Spleen (tissue), 11 donors: ENCODE measurements around the gene TJP1. TPM values are rescaled to one million over a fixed set of nuclear protein-coding genes. Genes with fewer than 3 reads are reported as not detected.

Experiments used
- DNase-seq: peaks from one replicate; pipeline ENCODE4 v3.0.0-alpha.2; 2020
- H3K27ac ChIP-seq, 8 donors: fragments of 200-600 bp; sonication (generic) in 7 of 8; 1 replicate in 4 of 8; 2 replicates in 4 of 8; pipeline versions ENCODE4 v1.5.0 to v1.8.0; 2016 to 2021; ENCODE audit warnings: inconsistent platforms in 4 of 8, mild to moderate bottlenecking in 4 of 8, moderate library complexity in 1 of 8
- H3K27me3 ChIP-seq, 7 donors: fragments of 200-600 bp; sonication (generic) in 6 of 7; replicated peaks in 1 of 7; 1 replicate in 4 of 7; 2 replicates in 3 of 7; pipeline versions ENCODE4 v1.5.0 to v1.8.0; 2016 to 2021; ENCODE audit warnings: inconsistent platforms in 3 of 7, mild to moderate bottlenecking in 1 of 7
- H3K36me3 ChIP-seq, 6 donors: fragments of 200-600 bp; sonication (generic) in 5 of 6; 1 replicate in 4 of 6; 2 replicates in 2 of 6; pipeline versions ENCODE4 v1.5.0 to v1.8.0; 2016 to 2021; ENCODE audit warnings: inconsistent platforms in 2 of 6
- H3K4me1 ChIP-seq, 6 donors: fragments of 200-600 bp; sonication (generic) in 5 of 6; 1 replicate in 3 of 6; 2 replicates in 3 of 6; pipeline versions ENCODE4 v1.5.0 to v1.8.0; 2016 to 2021; ENCODE audit warnings: inconsistent platforms in 3 of 6
- H3K4me3 ChIP-seq, 8 donors: fragments of 200-600 bp; sonication (generic) in 7 of 8; 1 replicate in 4 of 8; 2 replicates in 4 of 8; pipeline versions ENCODE4 v1.5.0 to v1.8.0; 2016 to 2021; ENCODE audit warnings: inconsistent platforms in 4 of 8, mild to moderate bottlenecking in 4 of 8, moderate library complexity in 2 of 8
- H3K9me3 ChIP-seq, 8 donors: fragments of 200-600 bp; sonication (generic) in 7 of 8; 1 replicate in 4 of 8; 2 replicates in 4 of 8; pipeline versions ENCODE4 v1.5.0 to v1.8.0; 2016 to 2021; ENCODE audit warnings: inconsistent platforms in 4 of 8
- POLR2A ChIP-seq, 3 donors: fragments of 450-650 bp; IDR thresholded peaks; one replicate each; pipeline ENCODE4 v1.5.1; 2017; ENCODE audit warnings: antibody characterized with exemption in 3 of 3, mild to moderate bottlenecking in 1 of 3
- POLR2AphosphoS5 ChIP-seq, 3 donors: sonication (generic); formaldehyde crosslinking; IDR thresholded peaks; one replicate each; pipeline ENCODE4 v1.5.1; 2017; ENCODE audit warnings: antibody characterized with exemption in 3 of 3
- WGBS, 5 donors: extraction: QIAGEN DNeasy Blood & Tissue Kit in 3 of 5; methylation state at CpG; one replicate each; pipeline versions ENCODE4 v1.1.5 to v1.1.7; 2013 to 2018; 5-methylcytosine and 5-hydroxymethylcytosine counted together
- intact Hi-C: fragments of 100-400 bp; cut with DNase I; formaldehyde crosslinking; loops from one replicate; pipeline ENCODE4 v1.15.0; 2023; ENCODE audit warnings: low total_unique reads
- polyA plus RNA-seq, 3 donors: library from polyadenylated mRNA; stranded (reverse); fragments of 200-250 nt; gene quantifications; one replicate each; pipeline ENCODE4 v1.2.1, GENCODE V29; 2013
- total RNA-seq, 7 donors: library from RNA; depleted of rRNA in 3 of 7; stranded (reverse); fragments of >200 nt in 3 of 7; fragmentation: NEBNext Ultra II Directional in 4 of 7; extraction: Animal tissue kit (Norgen Biotek cat#: 25700) in 4 of 7; gene quantifications; one replicate each; pipeline versions ENCODE4 v1.1.0 to v1.2.1, GENCODE V29; 2016 to 2021
- TF ChIP-seq, protein P1 (sequence below), 11 experiments: fragments of 200-600 bp in 7 of 11; fragments of 450-650 bp in 4 of 11; sonication (generic) in 4 of 11; IDR thresholded peaks in 8 of 11; conservative IDR thresholded peaks in 3 of 11; 1 replicate in 7 of 11; 2 replicates in 4 of 11; pipeline versions ENCODE4 v1.4.0 to v1.8.0; 2016 to 2021; ENCODE audit warnings: antibody characterized with exemption in 11 of 11, inconsistent platforms in 4 of 11, mild to moderate bottlenecking in 1 of 11
- donor health status: healthy with polysubstance abuse.
- donor health status: DM: no; HTN: no; CAD: no; lungs with moderate emphysema.
- donor health status: DM: no; HTN: no; CAD: no.
- donor health status: Bipolar disorder and iron deficiency.
- donor health status: healthy.
- donor health status: DM: no; HTN: no; CAD: no.
- donor health status: DM: yes; HTN: yes; CAD: no.

The TJP1 gene
- total and polyA plus RNA-seq, 10 donors = 2.9 to 71.8 (median 49.7) TPM

DNA sequence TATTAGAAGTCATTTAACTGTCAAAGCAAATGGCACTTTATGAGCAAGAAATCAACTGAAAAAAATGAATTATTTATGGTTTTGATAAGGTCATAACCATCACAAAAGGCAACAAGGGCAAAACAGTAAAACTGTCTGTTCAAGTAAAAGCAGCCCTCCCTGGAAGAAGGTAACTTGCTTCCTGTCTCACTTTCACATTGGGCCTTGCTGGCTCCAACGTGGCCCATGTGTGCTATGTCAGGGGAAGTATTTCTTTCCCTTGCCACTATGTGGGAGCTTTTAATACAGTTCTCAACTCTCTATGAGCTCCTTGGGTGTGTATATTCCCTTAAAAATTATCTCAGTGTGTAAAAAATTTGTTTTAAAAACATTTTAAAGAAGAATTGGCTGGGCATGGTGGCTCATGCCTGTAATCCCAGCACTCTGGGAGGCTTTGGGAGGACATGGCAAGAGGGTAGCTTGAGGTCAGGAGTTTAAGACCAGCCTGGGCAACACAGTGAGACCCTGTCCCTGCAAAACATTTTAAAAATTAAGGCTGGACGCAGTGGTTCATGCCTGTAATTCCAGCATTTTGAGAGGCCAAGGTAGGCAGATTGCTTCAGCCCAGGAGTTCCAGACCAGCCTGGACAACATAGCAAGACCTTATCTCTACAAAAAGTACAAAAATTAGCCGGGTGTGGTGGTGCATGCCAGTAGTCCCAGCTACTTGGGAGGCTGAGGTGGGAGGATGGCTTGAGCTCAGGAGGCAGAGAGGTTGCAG is 45.2 kb upstream of the TJP1 start:
- H3K9me3 ChIP-seq = no peaks in the 10 kb centered on the region
- no peak overlapping the region for H3K4me3 ChIP-seq
- intact Hi-C loops = no loop called here
- H3K27me3 ChIP-seq = no peaks in the 10 kb centered on the region
- peaks cover 0 to 17% (median 6%) of the 10 kb centered on the region in 6 donors for H3K4me1 ChIP-seq
- WGBS, 5 donors = 60 to 72% (median 66%) methylated on average over 3 of the region's 3 CpGs
- no peaks in the 10 kb centered on the region for H3K36me3 ChIP-seq
- DNase-seq = no peak
- no peak overlapping the region for H3K27ac ChIP-seq
- TF ChIP-seq, protein P1, sequence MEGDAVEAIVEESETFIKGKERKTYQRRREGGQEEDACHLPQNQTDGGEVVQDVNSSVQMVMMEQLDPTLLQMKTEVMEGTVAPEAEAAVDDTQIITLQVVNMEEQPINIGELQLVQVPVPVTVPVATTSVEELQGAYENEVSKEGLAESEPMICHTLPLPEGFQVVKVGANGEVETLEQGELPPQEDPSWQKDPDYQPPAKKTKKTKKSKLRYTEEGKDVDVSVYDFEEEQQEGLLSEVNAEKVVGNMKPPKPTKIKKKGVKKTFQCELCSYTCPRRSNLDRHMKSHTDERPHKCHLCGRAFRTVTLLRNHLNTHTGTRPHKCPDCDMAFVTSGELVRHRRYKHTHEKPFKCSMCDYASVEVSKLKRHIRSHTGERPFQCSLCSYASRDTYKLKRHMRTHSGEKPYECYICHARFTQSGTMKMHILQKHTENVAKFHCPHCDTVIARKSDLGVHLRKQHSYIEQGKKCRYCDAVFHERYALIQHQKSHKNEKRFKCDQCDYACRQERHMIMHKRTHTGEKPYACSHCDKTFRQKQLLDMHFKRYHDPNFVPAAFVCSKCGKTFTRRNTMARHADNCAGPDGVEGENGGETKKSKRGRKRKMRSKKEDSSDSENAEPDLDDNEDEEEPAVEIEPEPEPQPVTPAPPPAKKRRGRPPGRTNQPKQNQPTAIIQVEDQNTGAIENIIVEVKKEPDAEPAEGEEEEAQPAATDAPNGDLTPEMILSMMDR (IDR thresholded peaks at IDR 0.05 in 8 of 11, conservative IDR thresholded peaks at IDR 0.05 in 3 of 11) = no peak
- TF ChIP-seq POLR2A (IDR thresholded peaks at IDR 0.05) = no peak
- TF ChIP-seq POLR2AphosphoS5 (IDR thresholded peaks at IDR 0.05) = no peak

DNA sequence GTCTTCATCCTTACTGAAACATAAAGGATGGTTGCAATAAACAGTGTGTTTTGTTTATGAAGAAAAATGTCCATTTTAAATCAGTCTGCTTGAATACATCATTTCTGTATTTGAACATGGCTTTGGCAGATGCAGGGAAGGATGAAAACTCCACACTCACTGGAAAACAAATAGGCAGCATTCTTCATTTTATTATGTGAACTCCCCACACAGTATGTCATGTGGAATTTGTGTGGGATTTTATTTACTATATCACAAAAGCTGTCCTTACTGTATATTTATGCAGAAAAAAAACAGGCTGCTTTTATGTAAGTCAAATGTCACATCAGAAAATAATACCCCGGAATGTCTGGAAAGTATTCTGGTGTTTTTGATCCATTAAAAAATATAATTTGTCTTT is 44.1 kb upstream of the TJP1 start:
- H3K27me3 ChIP-seq = no peaks in the 10 kb centered on the region
- intact Hi-C loops = no loop called here
- no peaks in the 10 kb centered on the region for H3K9me3 ChIP-seq
- no peak for DNase-seq
- 78 to 92% (median 87%) methylated on average over 1 of the region's 1 CpG for WGBS, 5 donors
- H3K4me3 ChIP-seq = no peak overlapping the region
- no peak overlapping the region for H3K27ac ChIP-seq
- H3K36me3 ChIP-seq = no peaks in the 10 kb centered on the region
- TF ChIP-seq POLR2AphosphoS5 (IDR thresholded peaks at IDR 0.05) = no peak
- H3K4me1 ChIP-seq = peaks cover 0 to 15% (median 5%) of the 10 kb centered on the region in 6 donors

DNA sequence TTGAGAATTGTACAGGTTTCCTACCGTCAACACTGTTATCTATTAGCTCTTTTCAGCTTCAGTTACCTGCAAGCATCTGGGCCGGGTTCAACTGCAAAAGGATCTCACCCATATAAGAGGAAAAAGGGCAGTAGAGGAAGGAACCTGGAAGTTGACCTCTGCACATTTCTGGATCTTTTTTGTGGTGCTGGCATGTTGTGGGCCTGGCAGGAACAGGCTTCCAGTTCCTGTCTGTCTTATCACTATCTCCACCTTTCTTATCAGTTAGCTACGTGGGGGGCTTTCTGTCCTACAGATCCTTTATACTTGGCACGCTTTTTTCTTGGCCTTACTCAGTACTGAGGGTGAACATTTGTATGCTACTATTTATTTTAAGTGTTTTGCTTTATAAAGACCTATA is 42.2 kb upstream of the TJP1 start:
- Histone ChIP-seq H3K4me1 (no peaks in the 10 kb centered on the region), H3K9me3 (no peaks in the 10 kb centered on the region), H3K36me3 (no peaks in the 10 kb centered on the region), H3K27ac (peak overlapping the region in 1 of 8 donors; percentile 37), H3K4me3 (no peak overlapping the region), H3K27me3 (no peaks in the 10 kb centered on the region)
- intact Hi-C loops = no loop called here
- TF ChIP-seq POLR2AphosphoS5 (IDR thresholded peaks at IDR 0.05) = no peak
- TF ChIP-seq, protein P1 (IDR thresholded peaks at IDR 0.05 in 8 of 11, conservative IDR thresholded peaks at IDR 0.05 in 3 of 11) = no peak
- no peak for DNase-seq
- WGBS, 5 donors = 44 to 58% (median 52%) methylated on average over 4 of the region's 4 CpGs

DNA sequence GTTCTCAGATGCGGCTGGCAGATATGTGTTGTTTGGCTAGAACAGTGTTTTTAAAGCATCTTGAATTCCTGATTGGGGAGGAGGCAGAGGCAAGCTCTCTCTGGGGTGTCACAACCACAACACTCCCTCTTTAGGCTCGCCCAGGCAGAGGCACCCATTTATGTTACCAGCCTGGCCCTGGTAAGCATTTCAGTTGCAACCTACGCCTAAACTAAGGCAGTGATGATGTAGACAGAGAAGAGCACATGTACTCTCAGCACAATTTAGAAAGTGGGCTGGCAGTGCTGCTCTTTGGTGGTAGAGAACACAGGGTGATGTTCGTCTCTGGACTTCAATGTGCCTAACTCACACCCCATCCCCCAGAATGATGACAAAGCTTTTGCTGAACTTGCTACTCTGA is 41.2 kb upstream of the TJP1 start:
- H3K36me3 ChIP-seq = no peaks in the 10 kb centered on the region

More for the DNA sequence above, 41.2 kb upstream of the TJP1 start:
- no peaks in the 10 kb centered on the region for H3K27me3 ChIP-seq
- no peak for DNase-seq
- H3K4me1 ChIP-seq = no peaks in the 10 kb centered on the region
- no peak overlapping the region for H3K27ac ChIP-seq
- intact Hi-C loops = no loop called here
- TF ChIP-seq, protein P1 (IDR thresholded peaks at IDR 0.05 in 8 of 11, conservative IDR thresholded peaks at IDR 0.05 in 3 of 11) = no peak
- TF ChIP-seq POLR2A (IDR thresholded peaks at IDR 0.05) (no peak), POLR2AphosphoS5 (IDR thresholded peaks at IDR 0.05) (no peak)
- 85 to 97% (median 88%) methylated on average over 4 of the region's 4 CpGs for whole genome bisulfite sequencing, 5 donors
- no peaks in the 10 kb centered on the region for H3K9me3 ChIP-seq
- no peak overlapping the region for H3K4me3 ChIP-seq
